ENCODE results near the gene TBC1D22A.

TBC1D22A gene

GRCh38 chr22:46980392-46980791 lies 217.9 kb downstream of the TBC1D22A start:
- peaks cover 9% of the 10 kb centered on the region for H3K9me3 ChIP-seq (ENCODE audit: low read length)
- H3K4me1 ChIP-seq (ENCODE audit: insufficient read depth, low read length): no peaks in the 10 kb centered on the region
- H2AFZ ChIP-seq (ENCODE audit: low read depth, low read length): no peak overlapping the region
- H3K27me3 ChIP-seq (ENCODE audit: insufficient read depth, low read length): no peaks in the 10 kb centered on the region
- H3K4me3 ChIP-seq (ENCODE audit: low read length): no peak overlapping the region
- H3K36me3 ChIP-seq (ENCODE audit: insufficient read depth, low read length): peaks cover 2% of the 10 kb centered on the region

- Histone ChIP-seq H3K4me1 (ENCODE audit: insufficient read depth, low read length) (no peaks in the 10 kb centered on the region), H3K27me3 (ENCODE audit: insufficient read depth, low read length) (no peaks in the 10 kb centered on the region), H3K36me3 (ENCODE audit: insufficient read depth, low read length) (peaks cover 2% of the 10 kb centered on the region), H3K4me3 (ENCODE audit: low read length) (no peak overlapping the region), H3K9me3 (ENCODE audit: low read length) (peaks cover 9% of the 10 kb centered on the region), H2AFZ (ENCODE audit: low read depth, low read length) (no peak overlapping the region)
These were observed 220.2 kb downstream of the TBC1D22A start for GRCh38 chr22:46982635-46983034.

GRCh38 chr22:46983046-46983445 lies 220.6 kb downstream of the TBC1D22A start:
- Histone ChIP-seq H2AFZ (ENCODE audit: low read depth, low read length) (no peak overlapping the region), H3K36me3 (ENCODE audit: insufficient read depth, low read length) (no peaks in the 10 kb centered on the region), H3K4me1 (ENCODE audit: insufficient read depth, low read length) (no peaks in the 10 kb centered on the region), H3K4me3 (ENCODE audit: low read length) (no peak overlapping the region), H3K27me3 (ENCODE audit: insufficient read depth, low read length) (no peaks in the 10 kb centered on the region), H3K9me3 (ENCODE audit: low read length) (peaks cover 9% of the 10 kb centered on the region)

GRCh38 chr22:46984751-46985506 lies 222.5 kb downstream of the TBC1D22A start:
- H3K4me3 ChIP-seq (ENCODE audit: low read length): no peak overlapping the region
- no peak overlapping the region for H2AFZ ChIP-seq (ENCODE audit: low read depth, low read length)
- H3K36me3 ChIP-seq (ENCODE audit: insufficient read depth, low read length): no peaks in the 10 kb centered on the region
- no peaks in the 10 kb centered on the region for H3K4me1 ChIP-seq (ENCODE audit: insufficient read depth, low read length)
- no peaks in the 10 kb centered on the region for H3K27me3 ChIP-seq (ENCODE audit: insufficient read depth, low read length)
- peaks cover 2% of the 10 kb centered on the region for H3K9me3 ChIP-seq (ENCODE audit: low read length)

GRCh38 chr22:46985507-46985882 lies 223.0 kb downstream of the TBC1D22A start:
- Histone ChIP-seq H3K27me3 (ENCODE audit: insufficient read depth, low read length) (no peaks in the 10 kb centered on the region), H3K36me3 (ENCODE audit: insufficient read depth, low read length) (no peaks in the 10 kb centered on the region), H3K4me1 (ENCODE audit: insufficient read depth, low read length) (no peaks in the 10 kb centered on the region), H3K4me3 (ENCODE audit: low read length) (no peak overlapping the region), H2AFZ (ENCODE audit: low read depth, low read length) (no peak overlapping the region), H3K9me3 (ENCODE audit: low read length) (peaks cover 2% of the 10 kb centered on the region)

- Histone ChIP-seq H3K36me3 (ENCODE audit: insufficient read depth, low read length) (no peaks in the 10 kb centered on the region), H3K27me3 (ENCODE audit: insufficient read depth, low read length) (no peaks in the 10 kb centered on the region), H3K9me3 (ENCODE audit: low read length) (no peaks in the 10 kb centered on the region), H3K4me3 (ENCODE audit: low read length) (no peak overlapping the region), H2AFZ (ENCODE audit: low read depth, low read length) (no peak overlapping the region), H3K4me1 (ENCODE audit: insufficient read depth, low read length) (no peaks in the 10 kb centered on the region)
These were observed 224.3 kb downstream of the TBC1D22A start for GRCh38 chr22:46986788-46987187.

GRCh38 chr22:46990937-46991550 lies 228.6 kb downstream of the TBC1D22A start:
- Histone ChIP-seq H2AFZ (ENCODE audit: low read depth, low read length) (no peak overlapping the region), H3K36me3 (ENCODE audit: insufficient read depth, low read length) (no peaks in the 10 kb centered on the region), H3K27me3 (ENCODE audit: insufficient read depth, low read length) (no peaks in the 10 kb centered on the region), H3K9me3 (ENCODE audit: low read length) (no peaks in the 10 kb centered on the region), H3K4me1 (ENCODE audit: insufficient read depth, low read length) (no peaks in the 10 kb centered on the region), H3K4me3 (ENCODE audit: low read length) (no peak overlapping the region)

GRCh38 chr22:46991666-46992065 lies 229.2 kb downstream of the TBC1D22A start:
- Histone ChIP-seq H3K9me3 (ENCODE audit: low read length) (no peaks in the 10 kb centered on the region), H3K4me3 (ENCODE audit: low read length) (no peak overlapping the region), H2AFZ (ENCODE audit: low read depth, low read length) (no peak overlapping the region), H3K4me1 (ENCODE audit: insufficient read depth, low read length) (no peaks in the 10 kb centered on the region), H3K36me3 (ENCODE audit: insufficient read depth, low read length) (no peaks in the 10 kb centered on the region), H3K27me3 (ENCODE audit: insufficient read depth, low read length) (no peaks in the 10 kb centered on the region)

GRCh38 chr22:46992121-46992731 lies 229.8 kb downstream of the TBC1D22A start:
- Histone ChIP-seq H3K9me3 (ENCODE audit: low read length) (no peaks in the 10 kb centered on the region), H3K36me3 (ENCODE audit: insufficient read depth, low read length) (no peaks in the 10 kb centered on the region), H3K4me3 (ENCODE audit: low read length) (no peak overlapping the region), H2AFZ (ENCODE audit: low read depth, low read length) (no peak overlapping the region), H3K4me1 (ENCODE audit: insufficient read depth, low read length) (no peaks in the 10 kb centered on the region), H3K27me3 (ENCODE audit: insufficient read depth, low read length) (no peaks in the 10 kb centered on the region)

- Histone ChIP-seq H3K9me3 (ENCODE audit: low read length) (no peaks in the 10 kb centered on the region), H2AFZ (ENCODE audit: low read depth, low read length) (no peak overlapping the region), H3K4me1 (ENCODE audit: insufficient read depth, low read length) (no peaks in the 10 kb centered on the region), H3K4me3 (ENCODE audit: low read length) (no peak overlapping the region), H3K27me3 (ENCODE audit: insufficient read depth, low read length) (no peaks in the 10 kb centered on the region), H3K36me3 (ENCODE audit: insufficient read depth, low read length) (no peaks in the 10 kb centered on the region)
These were observed 231.2 kb downstream of the TBC1D22A start for GRCh38 chr22:46993633-46994032.

GRCh38 chr22:46994265-46994664 lies 231.8 kb downstream of the TBC1D22A start:
- no peaks in the 10 kb centered on the region for H3K36me3 ChIP-seq (ENCODE audit: insufficient read depth, low read length)
- no peaks in the 10 kb centered on the region for H3K27me3 ChIP-seq (ENCODE audit: insufficient read depth, low read length)
- H3K9me3 ChIP-seq (ENCODE audit: low read length): no peaks in the 10 kb centered on the region
- H2AFZ ChIP-seq (ENCODE audit: low read depth, low read length): no peak overlapping the region
- no peaks in the 10 kb centered on the region for H3K4me1 ChIP-seq (ENCODE audit: insufficient read depth, low read length)
- no peak overlapping the region for H3K4me3 ChIP-seq (ENCODE audit: low read length)

GRCh38 chr22:46994983-46995382 lies 232.5 kb downstream of the TBC1D22A start:
- H3K4me3 ChIP-seq (ENCODE audit: low read length): no peak overlapping the region
- no peaks in the 10 kb centered on the region for H3K36me3 ChIP-seq (ENCODE audit: insufficient read depth, low read length)
- H3K4me1 ChIP-seq (ENCODE audit: insufficient read depth, low read length): no peaks in the 10 kb centered on the region
- no peaks in the 10 kb centered on the region for H3K9me3 ChIP-seq (ENCODE audit: low read length)
- H2AFZ ChIP-seq (ENCODE audit: low read depth, low read length): no peak overlapping the region
- H3K27me3 ChIP-seq (ENCODE audit: insufficient read depth, low read length): no peaks in the 10 kb centered on the region

- H3K36me3 ChIP-seq (ENCODE audit: insufficient read depth, low read length): no peaks in the 10 kb centered on the region
- H3K27me3 ChIP-seq (ENCODE audit: insufficient read depth, low read length): no peaks in the 10 kb centered on the region
- no peak overlapping the region for H3K4me3 ChIP-seq (ENCODE audit: low read length)
- H3K9me3 ChIP-seq (ENCODE audit: low read length): no peaks in the 10 kb centered on the region
- H3K4me1 ChIP-seq (ENCODE audit: insufficient read depth, low read length): no peaks in the 10 kb centered on the region
- no peak overlapping the region for H2AFZ ChIP-seq (ENCODE audit: low read depth, low read length)
These were observed 233.3 kb downstream of the TBC1D22A start for GRCh38 chr22:46995501-46996360.
